ENCODE results near the gene P2RX4. TPM values are rescaled to one million over a fixed set of nuclear protein-coding genes. Genes with fewer than 3 reads are reported as not detected.

P2RX4 gene
- total and polyA plus RNA-seq, 2 of the 8 experiments (the other 6 are each of a cell fraction or from before 2014, with no cell fraction given) = 9.5 to 12.2 TPM

- TF ChIP-seq SIN3A (conservative IDR thresholded peaks at IDR 0.05 in 1 of 2, IDR thresholded peaks at IDR 0.05 in 1 of 2; ENCODE audit: low read depth in 1 of 2, low read length in 2 of 2) (0 out of 4 replicates have a peak, but pooled peaks of 1 of the 2 experiments have one; percentile 27), KDM4A (IDR thresholded peaks at IDR 0.05; ENCODE audit: low read depth, low read length, severe bottlenecking) (peak; percentile 98), PHF8 (conservative IDR thresholded peaks at IDR 0.05; ENCODE audit: low read depth, low read length) (peak; percentile 98), ASH2L (IDR thresholded peaks at IDR 0.05; ENCODE audit: low read length) (peak; percentile 61), YY1 (IDR thresholded peaks at IDR 0.05; ENCODE audit: low read depth, low read length) (peak; percentile 86), HDAC6 (IDR thresholded peaks at IDR 0.05; ENCODE audit: low read depth, low read length) (no peak), ATF2 (IDR thresholded peaks at IDR 0.05; ENCODE audit: low read length) (no peak), KDM1A (IDR thresholded peaks at IDR 0.05; ENCODE audit: borderline replicate concordance, low read length) (peak; percentile 88; the same call in 1 of the 2 replicates), SIRT6 (IDR thresholded peaks at IDR 0.05; ENCODE audit: low read length) (no peak), CBX5 (IDR thresholded peaks at IDR 0.05; ENCODE audit: low read depth, low read length) (no peak), TEAD4 (IDR thresholded peaks at IDR 0.05; ENCODE audit: low read depth, low read length) (no peak), CREB1 (IDR thresholded peaks at IDR 0.05) (no peak; the same call in 1 of the 2 replicates), JUND (IDR thresholded peaks at IDR 0.05; ENCODE audit: low read length) (no peak; the same call in 1 of the 2 replicates), SAP30 (IDR thresholded peaks at IDR 0.05; ENCODE audit: insufficient read depth, insufficient replicate concordance, low read length) (no peak), EGR1 (IDR thresholded peaks at IDR 0.05; ENCODE audit: borderline replicate concordance, low read depth, low read length) (no peak), POLR2AphosphoS5 (IDR thresholded peaks at IDR 0.05; ENCODE audit: low read depth, low read length) (peak; percentile 82), TAF1 (IDR thresholded peaks at IDR 0.05; ENCODE audit: low read depth, low read length) (peak; percentile 79), KDM5A (IDR thresholded peaks at IDR 0.05; ENCODE audit: low read length) (no peak)
- TF ChIP-seq, protein P1, sequence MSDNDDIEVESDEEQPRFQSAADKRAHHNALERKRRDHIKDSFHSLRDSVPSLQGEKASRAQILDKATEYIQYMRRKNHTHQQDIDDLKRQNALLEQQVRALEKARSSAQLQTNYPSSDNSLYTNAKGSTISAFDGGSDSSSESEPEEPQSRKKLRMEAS (IDR thresholded peaks at IDR 0.05) = peak; percentile 55; the same call in 1 of the 2 replicates
Measured at GRCh38 chr12:121209624-121210572, at the start of gene P2RX4 (continued).
